Sigmoid colon (tissue), 4 donors: ENCODE measurements around the gene CCDC85B.

ENCODE experiments used
- CTCF ChIP-seq, 4 experiments: fragments of 450-650 bp in 3 of 4; fragments of 200-600 bp in 1 of 4; IDR thresholded peaks; one replicate each; pipeline ENCODE4 v1.5.1; 2016 to 2019; ENCODE audit warnings: antibody characterized with exemption in 4 of 4, mild to moderate bottlenecking in 3 of 4, moderate library complexity in 2 of 4
- EP300 ChIP-seq, 4 donors: sonication (generic); formaldehyde crosslinking; IDR thresholded peaks; one replicate each; pipeline ENCODE4 v1.6.1; 2017; ENCODE audit warnings: antibody characterized with exemption in 4 of 4
- POLR2A ChIP-seq, 2 donors: fragments of 450-650 bp; IDR thresholded peaks; one replicate each; pipeline ENCODE4 v1.6.1; 2016; ENCODE audit warnings: antibody characterized with exemption in 2 of 2, mild to moderate bottlenecking in 2 of 2, moderate library complexity in 2 of 2
- POLR2AphosphoS5 ChIP-seq, 4 donors: sonication (generic); formaldehyde crosslinking; IDR thresholded peaks; one replicate each; pipeline ENCODE4 v1.6.1; 2017; ENCODE audit warnings: antibody characterized with exemption in 4 of 4

GRCh38 chr11:65854852-65855837 lies 35.3 kb upstream of the CCDC85B start:
- no peak for TF ChIP-seq CTCF (IDR thresholded peaks at IDR 0.05)
- TF ChIP-seq POLR2A (IDR thresholded peaks at IDR 0.05), result no peak
- TF ChIP-seq POLR2AphosphoS5 (IDR thresholded peaks at IDR 0.05), result no peak
- no peak for TF ChIP-seq EP300 (IDR thresholded peaks at IDR 0.05)
